IMR-90 (cell line): ENCODE data around the gene LATS2. TPM values are rescaled to one million over a fixed set of nuclear protein-coding genes. Genes with fewer than 3 reads are reported as not detected.

ENCODE experiments used
- ATAC-seq: fragments of 200-7000 bp; cut with Tn5 transposase; 2 replicates; pipeline ENCODE4 v1.9.1; 2020; ENCODE audit warnings: low read depth, mild to moderate bottlenecking, moderate library complexity
- BruUV-seq: library from RNA; stranded (reverse); fragments of 400-500 nt; replicated peaks from 2 replicates; lab custom pipeline; 2021; lab: Mats Ljungman, UMichigan
- CTCF ChIA-PET: fragments of 300-600 bp; formaldehyde crosslinking; extraction: SDS; loops from one replicate; lab custom pipeline; 2021; ENCODE audit warnings: antibody characterized with exemption; lab: Yijun Ruan, JAX
- POLR2A ChIA-PET: fragments of 300-600 bp; sonication (Branson Sonifier 250); formaldehyde crosslinking; loops from one replicate; lab custom pipeline; 2022; ENCODE audit warnings: antibody characterized with exemption; ENCODE audit not compliant: unreplicated experiment; lab: Charles Lee
- DNase-seq: peaks from one replicate; pipeline ENCODE4 v3.0.0; 2013
- H2AFZ ChIP-seq: replicated peaks from 2 replicates; pipeline ENCODE3; 2013; ENCODE audit warnings: low read length, mild to moderate bottlenecking; ENCODE audit not compliant: poor library complexity
- H2AK5ac ChIP-seq: 2 replicates; pipeline ENCODE4 v1.6.1; 2013; ENCODE audit warnings: low read depth, low read length, inconsistent platforms
- H2AK9ac ChIP-seq: replicated peaks from 2 replicates; pipeline ENCODE3; 2013; ENCODE audit warnings: mild to moderate bottlenecking, low read depth, low read length, moderate library complexity; ENCODE audit not compliant: poor library complexity
- H2BK120ac ChIP-seq: 2 replicates; pipeline ENCODE4 v1.6.1; 2013; ENCODE audit warnings: low read depth, low read length, inconsistent platforms
- H2BK15ac ChIP-seq: 3 replicates; pipeline ENCODE4 v1.6.1; 2013; ENCODE audit warnings: low read depth, low read length, inconsistent platforms
- H2BK20ac ChIP-seq: 2 replicates; pipeline ENCODE4 v1.6.1; 2013; ENCODE audit warnings: low read depth, mild to moderate bottlenecking, inconsistent platforms, low read length, moderate library complexity
- H2BK5ac ChIP-seq: 2 replicates; pipeline ENCODE4 v1.6.1; 2013; ENCODE audit warnings: mild to moderate bottlenecking, low read depth, low read length, inconsistent platforms; ENCODE audit not compliant: poor library complexity, severe bottlenecking
- H3K14ac ChIP-seq: replicated peaks from 2 replicates; pipeline ENCODE4 v1.6.1; 2013; ENCODE audit warnings: low read depth, low read length, inconsistent platforms
- H3K18ac ChIP-seq: 2 replicates; pipeline ENCODE4 v1.6.1; 2013; ENCODE audit warnings: low read depth, low read length, control low read depth
- H3K23ac ChIP-seq: 2 replicates; pipeline ENCODE4 v1.6.1; 2013; ENCODE audit warnings: low read depth, low read length, inconsistent platforms
- H3K27ac ChIP-seq: 2 replicates; pipeline ENCODE4 v1.5.1; 2013; ENCODE audit warnings: mild to moderate bottlenecking, control low read depth, low read length; ENCODE audit not compliant: insufficient read depth
- H3K27me3 ChIP-seq: 2 replicates; pipeline ENCODE4 v1.6.1; 2013; ENCODE audit warnings: low read length; ENCODE audit not compliant: control insufficient read depth, insufficient read depth
- H3K36me3 ChIP-seq: 2 replicates; pipeline ENCODE4 v1.6.1; 2013; ENCODE audit warnings: low read length, mixed read lengths; ENCODE audit not compliant: control insufficient read depth, insufficient read depth
- H3K4ac ChIP-seq: 2 replicates; pipeline ENCODE4 v1.6.1; 2013; ENCODE audit warnings: low read depth, low read length, inconsistent platforms
- H3K4me1 ChIP-seq: 2 replicates; pipeline ENCODE4 v1.6.1; 2013; ENCODE audit warnings: low read length, mixed read lengths; ENCODE audit not compliant: control insufficient read depth, insufficient read depth
- H3K4me2 ChIP-seq: 2 replicates; pipeline ENCODE4 v1.6.1; 2013; ENCODE audit warnings: low read depth, mild to moderate bottlenecking, control low read depth, low read length, moderate library complexity
- H3K4me3 ChIP-seq: 2 replicates; pipeline ENCODE4 v1.5.1; 2013; ENCODE audit warnings: low read depth, mild to moderate bottlenecking, control low read depth, low read length, moderate library complexity; ENCODE audit not compliant: insufficient read depth
- H3K56ac ChIP-seq: 2 replicates; pipeline ENCODE4 v1.6.1; 2013; ENCODE audit warnings: low read length, inconsistent platforms; ENCODE audit not compliant: insufficient read depth; ENCODE audit errors: extremely low read depth
- H3K79me1 ChIP-seq, 2 experiments: 2 replicates each; pipeline ENCODE4 v1.6.1; 2013; ENCODE audit warnings: low read length in 2 of 2, inconsistent platforms in 1 of 2, low read depth in 1 of 2
- H3K9ac ChIP-seq: 2 replicates; pipeline ENCODE4 v1.6.1; 2013; ENCODE audit warnings: low read depth, low read length, control low read depth
- H3K9me1 ChIP-seq: 2 replicates; pipeline ENCODE4 v1.6.1; 2013; ENCODE audit warnings: low read length, inconsistent platforms; ENCODE audit not compliant: insufficient read depth
- H3K9me3 ChIP-seq: 2 replicates; pipeline ENCODE4 v1.6.1; 2013; ENCODE audit warnings: low read length; ENCODE audit not compliant: control insufficient read depth, insufficient read depth
- H4K20me1 ChIP-seq: 2 replicates; pipeline ENCODE4 v1.6.1; 2013; ENCODE audit warnings: low read length, inconsistent platforms; ENCODE audit not compliant: insufficient read depth
- H4K5ac ChIP-seq: 2 replicates; pipeline ENCODE4 v1.6.1; 2013; ENCODE audit warnings: mild to moderate bottlenecking, low read depth, low read length, control low read depth
- H4K8ac ChIP-seq, 2 experiments: 2 replicates each; pipeline ENCODE4 v1.6.1; 2013; ENCODE audit warnings: low read depth in 2 of 2, low read length in 2 of 2, control low read depth in 1 of 2, inconsistent platforms in 1 of 2
- H4K91ac ChIP-seq: 2 replicates; pipeline ENCODE4 v1.6.1; 2013; ENCODE audit warnings: low read depth, low read length, inconsistent platforms; ENCODE audit not compliant: insufficient read depth
- BHLHE40 ChIP-seq: fragments of 150-350 bp; IDR thresholded peaks from 2 replicates; pipeline ENCODE4 v1.6.1; 2016; ENCODE audit warnings: mild to moderate bottlenecking, low read depth, low read length
- CEBPB ChIP-seq: IDR thresholded peaks from 2 replicates; pipeline ENCODE4 v1.6.1; 2012; ENCODE audit warnings: low read depth, low read length, improper control_type of control experiment
- ELK1 ChIP-seq: fragments of 150-350 bp; IDR thresholded peaks from 2 replicates; pipeline ENCODE4 v1.6.1; 2016; ENCODE audit warnings: low read depth, mild to moderate bottlenecking, low read length, moderate library complexity, borderline replicate concordance
- FOS ChIP-seq: fragments of 150-350 bp; IDR thresholded peaks from 2 replicates; pipeline ENCODE4 v1.6.1; 2016; ENCODE audit warnings: low read depth, low read length
- MAZ ChIP-seq: IDR thresholded peaks from 2 replicates; pipeline ENCODE4 v1.6.1; 2012; ENCODE audit warnings: low read depth, mild to moderate bottlenecking, low read length, improper control_type of control experiment, moderate library complexity, borderline replicate concordance
- POLR2A ChIP-seq: IDR thresholded peaks from 2 replicates; pipeline ENCODE4 v1.6.1; 2012; ENCODE audit warnings: mild to moderate bottlenecking, low read depth, low read length
- RAD21 ChIP-seq: IDR thresholded peaks from 2 replicates; pipeline ENCODE4 v1.6.1; 2012; ENCODE audit warnings: low read length, improper control_type of control experiment
- USF2 ChIP-seq: fragments of 150-350 bp; IDR thresholded peaks from 2 replicates; pipeline ENCODE4 v1.6.1; 2017; ENCODE audit warnings: mild to moderate bottlenecking, antibody characterized with exemption, low read length, low read depth
- WGBS, 2 experiments: methylation state at CpG; one replicate each; pipeline versions ENCODE4 v1.1.5 to v1.1.7; 2013; ENCODE audit warnings: missing lambda C conversion rate in 2 of 2; ENCODE audit not compliant: insufficient read length in 1 of 2; ENCODE audit errors: extremely low coverage in 2 of 2; 5-methylcytosine and 5-hydroxymethylcytosine counted together
- dilution Hi-C: fragments of 300-500 bp; cut with HindIII; formaldehyde crosslinking; loops from one replicate; pipeline ENCODE4 v1.14.3; 2018; ENCODE audit warnings: low sequenced_read_pairs; ENCODE audit not compliant: unreplicated experiment
- in situ Hi-C: fragments of 300-500 bp; cut with MboI; formaldehyde crosslinking; loops from 3 replicates; pipeline ENCODE4 v1.14.3; 2019; ENCODE audit warnings: low sequenced_read_pairs, inconsistent platforms, mixed read lengths
- intact Hi-C: fragments of 100-400 bp; cut with micrococcal nuclease; formaldehyde crosslinking; loops from 2 replicates; pipeline ENCODE4 v1.10.0; 2022
- polyA plus RNA-seq, 3 experiments: library from polyadenylated mRNA; depleted of rRNA; stranded (reverse); fragments of >200 nt; gene quantifications; 2 replicates each; pipeline ENCODE4 v1.2.3, GENCODE V29; 2012; ENCODE audit warnings: low replicate concordance in 1 of 3
- total RNA-seq: library from RNA; depleted of rRNA; stranded (reverse); fragments of >200 nt; gene quantifications from 2 replicates; pipeline ENCODE4 v1.2.3, GENCODE V29; 2012

The LATS2 gene
- total and polyA plus RNA-seq, 2 of the 4 experiments (the other 2 are of a cell fraction), result 12.7 to 22.4 TPM

- no peak for TF ChIP-seq ELK1
- TF ChIP-seq FOS, result no peak
- no peak for TF ChIP-seq POLR2A
- no peak for TF ChIP-seq BHLHE40
- TF ChIP-seq RAD21, result no peak
These were observed 47.8 kb upstream of the LATS2 start (continued) for GRCh38 chr13:21109168-21109567.

GRCh38 chr13:21106089-21106488 lies 44.7 kb upstream of the LATS2 start:
- Histone ChIP-seq H4K5ac (peak overlapping the region; percentile 74), H3K79me1 (no peaks in the 10 kb centered on the region; a peak in 1 of 4 replicates), H3K4me2 (peak overlapping the region; percentile 79), H3K18ac (peak overlapping the region; percentile 87; the same call in 1 of the 2 replicates), H4K91ac (peak overlapping the region; percentile 95), H3K9me1 (peaks cover 3% of the 10 kb centered on the region), H2BK20ac (peak overlapping the region; percentile 98), H3K36me3 (no peaks in the 10 kb centered on the region), H2BK120ac (peak overlapping the region; percentile 97), H4K8ac (peak overlapping the region; percentile 67 to 97), H3K23ac (peak overlapping the region; percentile 95), H3K4ac (peak overlapping the region; percentile 94), H2AFZ (peak overlapping the region; percentile 81), H3K27me3 (no peaks in the 10 kb centered on the region), H2AK9ac (peak overlapping the region; percentile 78), H4K20me1 (no peaks in the 10 kb centered on the region), H3K14ac (peak overlapping the region; percentile 92), H3K4me1 (peaks cover 5% of the 10 kb centered on the region), H2BK15ac (peak overlapping the region; percentile 93; the same call in 2 of the 3 replicates), H2BK5ac (peak overlapping the region; percentile 96), H3K9ac (peak overlapping the region; percentile 45; the same call in 1 of the 2 replicates), H3K4me3 (no peak overlapping the region), H3K56ac (peak overlapping the region; percentile 83), H2AK5ac (peak overlapping the region; percentile 98), H3K27ac (peak overlapping the region; percentile 90), H3K9me3 (no peaks in the 10 kb centered on the region)
- no CpG with 5 or more reads among the region's 4 CpGs for WGBS, 2 experiments
- in situ Hi-C loops (no loop called here), intact Hi-C loops (loop anchor here (5.0 kb wide), 1 partner anchor 44 kb away; the partner anchor contains the start of gene LATS2), dilution Hi-C loops (no loop called here)
- ChIA-PET CTCF (no interaction called here), POLR2A (no interaction called here)
- BruUV-seq, result no TSS peak
- peak; percentile 74 for DNase-seq
- TF ChIP-seq USF2 (peak; percentile 61; the same call in 1 of the 2 replicates), CEBPB (no peak), MAZ (no peak)
- peak; percentile 92 for ATAC-seq
